GM23248 (cell line): ENCODE data around the gene ODAD2. TPM values are rescaled to one million over a fixed set of nuclear protein-coding genes. Genes with fewer than 3 reads are reported as not detected.
A peak's percentile ranks its signal among the peaks of the same experiment; 100 is the strongest.

Source experiments
- DNase-seq: peaks from one replicate; pipeline ENCODE4 v3.0.0-alpha.2; 2015
- H2AFZ ChIP-seq: fragments of 200-600 bp; sonication (generic); 2 replicates; pipeline ENCODE4 v1.6.1; 2016; ENCODE audit warnings: antibody characterized with exemption
- H3F3A ChIP-seq: fragments of 200-600 bp; sonication (generic); 2 replicates; pipeline ENCODE4 v1.6.1; 2016; ENCODE audit warnings: mild to moderate bottlenecking, antibody characterized with exemption, mixed run types; ENCODE audit not compliant: insufficient read depth
- H3K27ac ChIP-seq: fragments of 200-600 bp; sonication (generic); 2 replicates; pipeline ENCODE4 v1.5.1; 2016; ENCODE audit warnings: mild to moderate bottlenecking
- H3K27me3 ChIP-seq: fragments of 200-600 bp; sonication (generic); replicated peaks from 2 replicates; pipeline ENCODE4 v1.6.1; 2016; ENCODE audit warnings: mild to moderate bottlenecking; ENCODE audit not compliant: insufficient read depth
- H3K36me3 ChIP-seq: fragments of 200-600 bp; sonication (generic); 2 replicates; pipeline ENCODE4 v1.6.1; 2016; ENCODE audit warnings: low read depth, mild to moderate bottlenecking
- H3K4me1 ChIP-seq: fragments of 200-600 bp; sonication (generic); 2 replicates; pipeline ENCODE4 v1.6.1; 2016; ENCODE audit warnings: mild to moderate bottlenecking; ENCODE audit not compliant: insufficient read depth
- H3K4me2 ChIP-seq: fragments of 200-600 bp; sonication (generic); one replicate; pipeline ENCODE4 v1.6.1; 2016; ENCODE audit warnings: mild to moderate bottlenecking; ENCODE audit not compliant: unreplicated experiment
- H3K4me3 ChIP-seq: fragments of 200-600 bp; sonication (generic); 2 replicates; pipeline ENCODE4 v1.5.1; 2016; ENCODE audit warnings: mild to moderate bottlenecking
- H3K79me2 ChIP-seq: fragments of 200-600 bp; sonication (generic); 2 replicates; pipeline ENCODE4 v1.6.1; 2016; ENCODE audit warnings: mild to moderate bottlenecking; ENCODE audit not compliant: insufficient read depth
- H3K9ac ChIP-seq: fragments of 200-600 bp; sonication (generic); 2 replicates; pipeline ENCODE4 v1.6.1; 2016; ENCODE audit warnings: mild to moderate bottlenecking
- H3K9me2 ChIP-seq: fragments of 200-600 bp; sonication (generic); 2 replicates; pipeline ENCODE4 v1.6.1; 2016; ENCODE audit warnings: mixed run types, mild to moderate bottlenecking, moderate library complexity; ENCODE audit not compliant: insufficient read depth
- H3K9me3 ChIP-seq: fragments of 200-600 bp; sonication (generic); one replicate; pipeline ENCODE4 v1.6.1; 2017; ENCODE audit warnings: low read depth
- H4K20me1 ChIP-seq: fragments of 200-600 bp; sonication (generic); 2 replicates; pipeline ENCODE4 v1.6.0; 2016; ENCODE audit not compliant: insufficient read depth
- EZH2 ChIP-seq: fragments of 200-600 bp; sonication (generic); IDR thresholded peaks from 2 replicates; pipeline ENCODE4 v1.6.1; 2018; ENCODE audit warnings: antibody characterized with exemption, mild to moderate bottlenecking; ENCODE audit not compliant: insufficient read depth, poor library complexity, severe bottlenecking
- EZH2phosphoT487 ChIP-seq: fragments of 200-600 bp; sonication (generic); IDR thresholded peaks from 2 replicates; pipeline ENCODE4 v1.6.1; 2018; ENCODE audit warnings: antibody characterized with exemption, moderate library complexity, mild to moderate bottlenecking, low read depth; ENCODE audit not compliant: insufficient read depth
- WGBS, 2 experiments: methylation state at CpG; one replicate each; pipeline ENCODE4 v1.1.6; 2015 to 2017; ENCODE audit warnings: low lambda C conversion rate in 2 of 2, low coverage in 1 of 2; ENCODE audit errors: missing lambda C conversion rate in 2 of 2; 5-methylcytosine and 5-hydroxymethylcytosine counted together
- in situ Hi-C: fragments of 300-500 bp; cut with MboI; formaldehyde crosslinking; loops from 2 replicates; pipeline ENCODE4 v1.15.0; 2020
- polyA plus RNA-seq: library from polyadenylated mRNA; unstranded; fragments of >200 nt; fragmentation: Nextera tagmentation; extraction: Ambion mirVana; gene quantifications from 2 replicates; pipeline ENCODE4 v1.2.1, GENCODE V29; 2016
- total RNA-seq: library from RNA; depleted of rRNA; stranded (reverse); fragments of >200 nt; shearing (Covaris generic); gene quantifications from 2 replicates; pipeline ENCODE4 v1.2.3, GENCODE V29; 2014

The ODAD2 gene
- total and polyA plus RNA-seq, 2 experiments from 2014 or later = 1.5 to 1.7 TPM

GRCh38 chr10:28012990-28013515, 14.2 kb upstream of the ODAD2 start:
- no peaks in the 10 kb centered on the region for H3K9me3 ChIP-seq
- H3K36me3 ChIP-seq = no peaks in the 10 kb centered on the region
- H4K20me1 ChIP-seq = no peaks in the 10 kb centered on the region
- no peaks in the 10 kb centered on the region for H3K4me1 ChIP-seq
- no peaks in the 10 kb centered on the region for H3F3A ChIP-seq
- TF ChIP-seq EZH2 (no peak), EZH2phosphoT487 (no peak)
- in situ Hi-C loops = no loop called here
- 6 to 8% methylated on average over 2 of the region's 2 CpGs for WGBS, 2 experiments
- H3K4me3 ChIP-seq = no peak overlapping the region
- H3K79me2 ChIP-seq = no peaks in the 10 kb centered on the region
- no peak overlapping the region for H3K4me2 ChIP-seq
- H3K9ac ChIP-seq = no peak overlapping the region
- no peak overlapping the region for H3K27ac ChIP-seq
- no peaks in the 10 kb centered on the region for H3K9me2 ChIP-seq
- 0 out of 2 replicates have a peak, but pooled peaks cover 4% of the 10 kb centered on the region for H3K27me3 ChIP-seq
- no peak overlapping the region for H2AFZ ChIP-seq
- DNase-seq = no peak

GRCh38 chr10:28010821-28011220, 11.9 kb upstream of the ODAD2 start:
- Histone ChIP-seq H3K4me3 (no peak overlapping the region), H3K9ac (no peak overlapping the region), H3K4me1 (no peaks in the 10 kb centered on the region), H3K9me2 (no peaks in the 10 kb centered on the region), H3K9me3 (no peaks in the 10 kb centered on the region), H3K27ac (no peak overlapping the region), H2AFZ (no peak overlapping the region), H4K20me1 (no peaks in the 10 kb centered on the region), H3K79me2 (no peaks in the 10 kb centered on the region), H3F3A (no peaks in the 10 kb centered on the region), H3K27me3 (peaks cover 8% of the 10 kb centered on the region; the same call in 1 of the 2 replicates), H3K36me3 (no peaks in the 10 kb centered on the region), H3K4me2 (no peak overlapping the region)
- WGBS, 2 experiments = 86 to 87% methylated on average over 1 of the region's 1 CpG
- in situ Hi-C loops = no loop called here
- no peak for DNase-seq
- TF ChIP-seq EZH2phosphoT487 = no peak
- TF ChIP-seq EZH2 = no peak

GRCh38 chr10:28008054-28008453, 9.2 kb upstream of the ODAD2 start:
- H2AFZ ChIP-seq = no peak overlapping the region
- in situ Hi-C loops = no loop called here
- no peak for TF ChIP-seq EZH2phosphoT487
- TF ChIP-seq EZH2 = no peak
- H3K9ac ChIP-seq = no peak overlapping the region
- H3K4me2 ChIP-seq = no peak overlapping the region
- DNase-seq = peak; percentile 19
- no peaks in the 10 kb centered on the region for H3K9me2 ChIP-seq
- H3K27me3 ChIP-seq = peaks cover 4% of the 10 kb centered on the region; the same call in 1 of the 2 replicates
- 56 to 63% methylated on average over 3 of the region's 3 CpGs for WGBS, 2 experiments
- no peaks in the 10 kb centered on the region for H3K79me2 ChIP-seq
- no peaks in the 10 kb centered on the region for H4K20me1 ChIP-seq
- no peaks in the 10 kb centered on the region for H3K36me3 ChIP-seq
- H3K4me3 ChIP-seq = no peak overlapping the region
- H3F3A ChIP-seq = no peaks in the 10 kb centered on the region
- no peaks in the 10 kb centered on the region for H3K4me1 ChIP-seq
- no peaks in the 10 kb centered on the region for H3K9me3 ChIP-seq
- H3K27ac ChIP-seq = no peak overlapping the region

DNA sequence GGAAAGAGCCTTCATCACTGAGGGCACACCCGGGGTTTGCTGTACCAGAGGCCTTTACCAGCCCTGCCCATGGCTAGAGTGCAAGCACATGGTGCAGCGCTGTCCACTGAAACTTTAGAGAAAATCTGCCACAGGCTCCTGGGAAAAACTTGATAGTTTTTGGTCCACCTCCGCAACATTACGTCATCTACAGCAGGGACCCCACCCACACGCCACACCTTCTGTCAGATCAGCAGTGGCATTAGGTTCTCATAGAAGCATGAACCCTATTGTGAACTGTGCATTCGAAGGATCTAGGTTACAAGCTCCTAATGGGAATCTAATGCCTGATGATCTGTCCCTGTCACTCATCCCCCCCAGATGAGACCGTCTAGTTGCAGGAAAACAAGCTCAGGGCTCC, 2.5 kb upstream of the ODAD2 start:
- Histone ChIP-seq H3F3A (no peaks in the 10 kb centered on the region), H3K4me2 (no peak overlapping the region), H3K9me2 (no peaks in the 10 kb centered on the region), H3K9me3 (no peaks in the 10 kb centered on the region), H4K20me1 (no peaks in the 10 kb centered on the region), H3K4me3 (no peak overlapping the region), H3K27ac (no peak overlapping the region), H3K4me1 (no peaks in the 10 kb centered on the region), H3K27me3 (peaks cover under 1% of the 10 kb centered on the region; the same call in 1 of the 2 replicates), H3K9ac (no peak overlapping the region), H2AFZ (no peak overlapping the region), H3K79me2 (no peaks in the 10 kb centered on the region), H3K36me3 (no peaks in the 10 kb centered on the region)
- no peak for DNase-seq
- in situ Hi-C loops = no loop called here
- 82 to 89% methylated on average over 7 of the region's 7 CpGs for WGBS, 2 experiments
- no peak for TF ChIP-seq EZH2phosphoT487
- TF ChIP-seq EZH2 = no peak
